Fibroblast of peridontal ligament (primary cell): ENCODE data around the gene NOTCH2.
A peak's percentile ranks its signal among the peaks of the same experiment; 100 is the strongest.

Experiments
- DNase-seq: peaks from one replicate; pipeline ENCODE4 v3.0.0-alpha.2; 2010; ENCODE audit errors: extremely low read depth

NOTCH2 gene

GRCh38 chr1:119975006-119975405, 94.5 kb downstream of the NOTCH2 start:
- no peak for DNase-seq

- DNase-seq = no peak
Observed at GRCh38 chr1:119974013-119974412, 95.4 kb downstream of the NOTCH2 start.

- no peak for DNase-seq
Observed at GRCh38 chr1:119971710-119972570, 97.5 kb downstream of the NOTCH2 start.

GRCh38 chr1:119968601-119969000, 100.9 kb downstream of the NOTCH2 start:
- no peak for DNase-seq

- DNase-seq = peak; percentile 32
Observed at GRCh38 chr1:119968068-119968492, 101.4 kb downstream of the NOTCH2 start.

- DNase-seq = no peak
Observed at GRCh38 chr1:119966681-119967080, 102.8 kb downstream of the NOTCH2 start.

GRCh38 chr1:119966020-119966419, 103.4 kb downstream of the NOTCH2 start:
- peak; percentile 74 for DNase-seq

GRCh38 chr1:119964673-119965363, 104.6 kb downstream of the NOTCH2 start:
- peak; percentile 88 for DNase-seq

- peak; percentile 50 for DNase-seq
Observed at GRCh38 chr1:119962296-119962968, 107.0 kb downstream of the NOTCH2 start.

GRCh38 chr1:119960501-119960900, 109.0 kb downstream of the NOTCH2 start:
- no peak for DNase-seq

- DNase-seq = no peak
Observed at GRCh38 chr1:119959268-119960220, 109.9 kb downstream of the NOTCH2 start.

GRCh38 chr1:119958223-119958622, 111.2 kb downstream of the NOTCH2 start:
- DNase-seq = no peak

GRCh38 chr1:119956306-119956705, 113.2 kb downstream of the NOTCH2 start:
- peak; percentile 55 for DNase-seq

- DNase-seq = no peak
Observed at GRCh38 chr1:119954476-119955422, 114.7 kb downstream of the NOTCH2 start.

- no peak for DNase-seq
Observed at GRCh38 chr1:119953266-119953998, 116.0 kb downstream of the NOTCH2 start.

- DNase-seq = no peak
Observed at GRCh38 chr1:119952496-119952895, 117.0 kb downstream of the NOTCH2 start.

- DNase-seq = peak; percentile 83
Observed at GRCh38 chr1:119948342-119949214, 120.9 kb downstream of the NOTCH2 start.

GRCh38 chr1:119947468-119947867, 122.0 kb downstream of the NOTCH2 start:
- peak; percentile 95 for DNase-seq
